HG02970 (cell line): Measurements from ENCODE around the gene C6orf15.

Experiments used
- ATAC-seq: cut with Tn5 transposase; IDR thresholded peaks from one replicate; pipeline ENCODE4 v1.9.1; 2021; ENCODE audit warnings: mild to moderate bottlenecking, moderate library complexity, moderate number of reproducible peaks; ENCODE audit not compliant: unreplicated experiment, low FRiP score

Gene C6orf15

DNA sequence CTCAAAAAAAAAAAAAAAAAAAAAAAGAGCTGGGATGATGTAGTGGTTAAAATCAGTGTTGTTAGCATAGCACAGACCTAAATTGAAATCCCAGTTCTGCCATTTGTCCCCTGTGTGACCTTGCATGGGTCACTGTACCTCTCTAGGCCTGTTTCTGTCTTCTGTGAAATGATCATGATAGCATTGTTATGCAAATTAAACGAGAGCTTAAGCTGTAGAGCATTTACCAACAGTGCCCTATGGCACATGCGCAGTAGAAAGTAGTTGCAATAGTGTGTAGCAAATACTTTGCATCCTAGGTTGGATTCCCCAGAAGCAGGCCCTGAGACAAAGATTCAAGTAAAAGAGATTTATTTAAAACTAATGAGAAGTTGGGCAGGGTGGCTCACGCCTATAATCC lies 19.2 kb upstream of the C6orf15 start:
- ATAC-seq, result no peak

DNA sequence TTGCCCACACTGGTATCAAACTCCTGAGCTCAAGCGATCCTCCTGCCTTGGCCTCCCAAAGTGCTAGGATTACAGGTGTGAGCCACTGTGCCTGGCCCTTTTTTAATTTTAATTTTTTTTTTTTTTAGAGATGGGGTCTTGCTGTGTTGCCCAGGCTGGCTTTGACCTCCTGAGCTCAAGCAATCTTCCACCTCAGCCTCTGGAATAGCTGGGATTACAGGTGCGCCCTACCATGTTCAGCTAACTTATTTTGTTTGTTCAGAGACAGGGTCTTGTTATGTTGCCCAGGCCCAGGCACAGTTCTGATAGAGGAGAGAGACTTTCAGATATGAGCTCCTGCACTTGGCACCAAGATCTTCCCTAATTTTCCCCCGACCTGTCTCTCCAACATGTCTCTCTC lies 18.4 kb upstream of the C6orf15 start:
- ATAC-seq, result no peak

DNA sequence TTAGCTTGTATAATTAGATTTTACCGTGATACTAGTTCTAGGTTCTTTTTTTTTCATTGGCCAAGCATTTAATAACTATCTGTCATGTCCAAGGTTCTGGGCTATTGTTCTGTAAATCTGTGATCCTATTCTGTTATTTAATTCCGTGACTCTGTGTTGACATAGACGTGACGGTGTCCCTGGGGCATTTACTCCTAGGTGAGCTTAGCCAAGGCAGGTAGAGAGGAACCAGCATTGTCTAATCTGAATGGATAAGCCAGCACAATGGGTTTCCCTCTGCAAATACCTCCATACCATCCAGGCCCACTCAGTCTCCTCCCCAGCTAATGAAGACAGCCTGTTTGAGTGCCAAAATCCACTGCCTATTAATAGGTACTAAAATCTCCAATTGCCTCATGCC lies 16.8 kb upstream of the C6orf15 start:
- ATAC-seq, result no peak

DNA sequence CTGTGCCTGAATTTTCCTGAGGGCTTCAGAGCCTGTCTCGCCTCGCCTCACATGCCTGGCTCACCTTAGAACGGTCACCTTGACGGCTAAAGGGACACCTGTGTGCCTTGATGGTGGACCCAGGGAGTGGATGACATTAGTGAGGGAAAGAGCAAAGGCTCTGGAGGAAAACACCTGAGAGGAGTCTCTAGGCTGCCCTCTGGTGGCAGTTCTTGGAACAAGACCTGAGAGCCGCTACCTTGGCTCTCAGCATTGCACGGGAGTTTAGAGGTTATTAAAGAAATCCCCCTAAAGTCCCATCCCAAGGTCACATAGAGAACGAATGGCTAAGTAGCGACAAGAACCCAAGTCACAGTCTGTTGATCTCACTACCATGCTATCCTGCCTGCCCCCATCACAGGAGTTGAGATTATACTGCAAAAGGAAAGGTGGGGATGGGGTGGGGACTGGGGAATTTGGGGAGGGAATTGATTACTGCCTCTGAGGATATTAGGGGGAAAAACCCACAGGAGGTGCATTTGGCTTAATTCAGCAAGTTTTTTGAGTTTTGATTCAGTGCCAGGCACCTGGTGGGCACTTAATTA lies 15.8 kb upstream of the C6orf15 start:
- ATAC-seq, result no peak

DNA sequence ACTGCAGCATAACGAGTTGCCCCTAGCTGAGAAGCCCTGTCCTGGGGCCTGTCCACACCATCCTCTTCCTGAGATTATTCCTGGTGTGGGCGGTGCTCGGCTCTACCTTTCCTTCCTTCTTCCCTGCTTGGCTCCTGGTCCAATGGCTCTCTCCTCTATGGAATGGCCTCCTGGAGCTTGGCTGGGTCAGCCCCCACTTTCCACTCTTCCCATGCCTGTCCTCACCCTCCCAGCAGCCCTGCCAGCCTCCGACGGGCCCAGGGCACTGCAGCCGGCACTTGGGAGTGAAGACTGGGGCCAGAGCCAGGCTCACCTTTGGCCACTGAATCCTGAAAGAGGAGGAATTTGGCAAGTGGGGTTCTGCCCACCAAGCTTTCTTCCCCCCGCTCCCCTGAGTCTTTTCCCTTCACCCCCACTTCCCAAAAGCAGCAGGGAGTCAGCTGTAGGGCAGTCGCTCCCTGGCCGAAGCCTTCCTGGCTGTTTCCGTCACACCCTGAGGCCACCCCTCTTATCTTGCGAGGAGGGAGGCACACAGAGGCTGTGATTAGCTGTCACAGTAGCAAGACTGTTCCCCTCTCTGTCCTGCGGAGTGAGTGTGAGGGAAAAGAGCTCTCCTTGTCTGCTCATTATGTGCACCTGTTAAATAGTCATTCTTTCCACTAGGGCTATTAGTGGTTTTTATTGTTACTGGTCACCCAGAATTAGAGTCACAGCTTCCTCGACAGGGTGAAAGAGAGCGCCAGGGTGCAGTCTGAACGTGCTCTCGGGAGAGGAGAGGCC lies 14.2 kb upstream of the C6orf15 start:
- ATAC-seq, result no peak

DNA sequence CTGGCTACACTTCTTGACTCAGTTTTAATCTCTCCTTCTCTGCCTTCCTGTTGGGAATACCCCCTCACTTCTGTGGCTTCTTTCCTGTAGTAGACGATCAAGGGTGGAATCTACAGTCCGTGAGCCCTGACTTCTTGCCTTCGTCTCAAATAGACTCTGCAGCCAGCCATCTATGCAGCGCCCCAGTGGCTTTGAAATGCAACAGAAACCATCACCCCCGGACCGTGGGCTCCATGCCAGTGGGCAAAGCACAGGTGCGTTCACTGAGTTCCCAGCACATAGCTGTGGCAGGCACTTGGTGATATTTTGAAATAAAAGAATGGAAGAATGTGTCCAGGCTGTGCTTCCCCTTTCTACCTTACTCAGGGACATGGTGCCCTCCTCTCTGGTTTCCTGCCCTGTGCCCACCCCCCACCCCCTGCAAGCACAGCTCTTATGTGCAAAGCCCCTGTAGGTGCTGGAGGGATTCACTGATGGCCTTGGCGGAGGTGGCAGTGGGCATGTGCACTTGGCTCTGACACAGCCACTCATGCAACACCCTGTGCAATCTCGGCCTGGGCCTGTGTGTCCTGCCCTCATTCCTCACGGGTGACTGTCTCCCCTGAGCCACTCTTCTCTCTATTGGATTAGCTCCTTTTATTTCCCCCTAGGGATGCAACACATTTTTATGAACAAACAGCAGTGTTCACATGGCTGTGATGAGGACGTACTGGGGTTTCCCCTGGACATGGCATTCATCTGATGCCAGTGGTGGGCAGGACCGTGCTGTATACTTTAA lies 13.4 kb upstream of the C6orf15 start:
- no peak for ATAC-seq

DNA sequence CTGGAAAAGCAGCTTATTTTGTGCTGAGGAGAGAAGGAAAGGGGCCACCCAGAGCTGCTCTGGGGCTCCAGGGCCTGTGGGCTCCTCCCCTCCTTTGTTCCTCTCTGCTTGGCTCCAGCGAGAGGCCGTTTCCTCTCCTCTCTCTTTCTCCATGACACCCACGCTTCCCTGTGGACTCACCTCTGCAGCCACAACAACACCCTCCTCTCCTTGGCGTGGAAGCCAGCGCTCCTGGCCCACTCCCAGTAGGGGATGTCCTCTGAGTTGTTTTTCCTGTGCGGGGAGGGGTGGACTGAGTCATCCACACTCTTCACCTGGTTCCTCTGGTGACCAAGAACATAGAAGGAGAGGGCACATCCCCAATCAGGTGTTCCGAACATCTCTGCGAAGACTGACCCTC lies 12.8 kb upstream of the C6orf15 start:
- ATAC-seq, result no peak

DNA sequence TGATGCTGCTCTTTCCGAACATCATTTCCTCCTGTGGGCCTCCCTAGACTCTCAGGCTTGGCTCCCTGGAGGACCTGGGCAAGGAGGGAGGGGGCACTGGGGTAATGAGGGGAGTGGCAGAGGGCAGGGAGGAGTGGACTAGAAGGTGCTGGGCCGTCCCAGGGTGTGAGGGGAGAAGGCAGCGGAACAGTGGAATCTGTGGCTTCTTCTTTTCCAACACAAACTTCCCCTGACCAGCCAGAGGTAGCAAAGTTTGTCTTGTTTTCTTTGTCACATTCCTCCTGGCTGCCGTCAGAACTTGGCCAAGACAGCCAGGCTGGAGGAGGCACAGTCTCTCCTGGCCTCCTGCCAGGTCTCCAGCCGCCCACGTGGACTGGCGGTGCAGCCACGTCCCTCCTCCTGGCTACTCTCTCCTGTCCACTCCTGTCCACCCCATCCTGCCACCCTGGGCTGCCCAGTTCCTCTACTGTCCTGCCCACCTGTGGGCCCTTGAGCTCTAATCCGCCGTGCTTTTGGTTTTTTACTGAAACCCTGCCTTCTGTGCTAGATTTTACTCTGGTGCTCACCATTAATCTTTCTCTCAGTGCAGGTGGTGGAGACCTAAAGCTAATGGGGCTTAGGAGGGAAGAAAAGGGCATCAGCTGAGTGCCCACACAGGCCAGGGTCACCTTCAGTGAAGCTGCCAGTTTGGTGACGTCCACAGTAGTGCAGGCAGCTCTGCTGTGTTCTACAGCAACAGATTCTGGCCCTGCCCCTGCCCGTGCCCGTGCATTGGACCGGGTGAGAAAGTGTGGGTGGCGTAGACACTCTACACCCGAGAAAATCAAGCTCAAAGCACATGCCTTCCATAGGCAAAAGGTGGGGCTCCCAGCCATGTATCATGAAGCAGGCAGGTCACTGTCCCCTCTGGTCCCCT lies 10.7 kb upstream of the C6orf15 start:
- no peak for ATAC-seq

DNA sequence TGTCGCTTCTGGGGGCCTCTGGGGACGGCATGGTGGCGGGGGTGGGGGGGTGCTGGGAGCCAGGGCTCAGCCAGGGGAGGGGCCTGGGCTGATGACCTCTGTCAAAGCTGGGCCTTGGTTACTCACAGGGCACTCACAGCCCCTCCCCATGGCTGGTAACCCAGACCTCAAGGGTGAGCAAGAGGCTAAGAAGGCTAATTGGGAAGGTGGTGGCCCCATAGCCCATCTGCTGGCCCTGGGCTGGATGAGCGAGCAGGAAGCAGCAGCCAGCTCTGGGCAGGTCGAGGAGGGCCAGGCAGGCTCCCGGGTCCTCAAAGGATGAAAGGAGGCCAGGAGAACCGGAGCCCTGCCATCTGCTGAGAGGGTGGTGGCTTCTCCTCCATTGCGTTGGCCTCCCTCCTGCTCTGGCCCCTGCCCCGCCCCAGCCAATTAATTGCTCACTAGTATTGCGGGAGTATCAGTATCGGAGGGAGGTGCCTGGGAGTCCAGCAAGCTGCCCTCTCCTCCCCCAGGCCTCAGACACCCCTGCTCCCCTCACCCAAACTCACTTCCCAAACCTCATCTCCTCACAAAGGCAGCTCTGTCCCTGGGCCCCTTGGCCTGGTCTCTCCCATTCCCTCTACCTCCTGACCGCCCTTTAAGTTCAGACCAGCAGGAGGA lies 8.9 kb upstream of the C6orf15 start:
- ATAC-seq, result no peak

DNA sequence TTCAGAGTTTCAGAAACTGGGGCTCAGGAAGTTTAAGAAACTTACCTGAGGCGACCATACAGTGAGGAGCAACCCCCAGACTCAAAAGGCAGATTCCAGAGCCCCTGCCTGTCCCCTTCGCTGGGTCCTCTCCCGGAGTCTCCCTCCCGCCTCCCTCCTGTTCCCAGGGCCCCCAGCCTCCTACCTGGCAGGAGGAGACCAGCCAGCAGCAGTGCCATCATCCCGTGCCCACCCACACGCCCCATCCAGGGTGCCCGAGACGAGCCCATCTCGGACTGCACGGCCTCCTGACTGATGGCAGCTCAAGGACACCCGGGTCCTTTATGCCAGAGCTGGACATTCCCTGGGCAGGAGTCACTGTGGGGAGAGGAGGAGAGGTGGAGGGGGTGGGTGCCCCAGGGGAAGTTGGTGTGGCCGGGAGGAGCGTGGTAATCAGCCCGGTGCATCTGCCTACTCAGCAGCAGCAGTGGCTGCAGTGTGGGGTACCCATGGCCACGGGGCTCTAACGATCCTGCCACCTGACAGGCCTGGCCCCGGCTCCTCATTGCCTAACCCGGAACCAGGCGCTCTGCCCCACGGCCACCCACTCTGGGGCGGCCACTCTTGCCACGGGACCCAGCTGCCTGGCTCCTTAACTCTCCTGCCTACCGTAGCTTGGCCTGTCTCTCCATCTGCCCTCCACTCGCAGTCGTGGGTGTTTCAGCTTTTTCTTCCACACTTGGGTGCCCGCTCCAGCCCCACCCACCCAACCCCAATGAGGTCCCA lies 8.0 kb upstream of the C6orf15 start, which contains the start of gene CDSN:
CDSN (minus strand) TSS at position 296 of the 765 bp plus-strand sequence; CDS start at position 269, 27 bp downstream.
- no peak for ATAC-seq

DNA sequence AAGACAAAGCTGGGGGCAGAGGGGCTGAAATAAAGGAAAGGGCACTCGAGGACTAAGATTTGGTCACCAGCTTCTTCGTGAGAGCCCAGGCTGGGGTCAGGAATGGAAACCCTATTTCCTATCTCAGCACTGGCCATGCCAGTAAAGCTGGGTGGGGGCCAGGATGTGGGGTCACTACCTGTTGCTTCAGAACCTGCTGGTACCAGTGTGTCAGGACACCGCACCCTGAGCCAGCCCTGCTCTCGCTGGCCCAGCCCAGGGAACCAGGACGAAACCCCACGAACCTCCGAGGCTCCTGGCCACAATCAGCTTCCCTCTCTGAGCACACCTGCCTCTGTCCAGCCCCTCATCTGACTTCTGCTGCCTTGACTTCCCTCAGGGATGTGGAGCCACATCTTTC lies 5.8 kb upstream of the C6orf15 start:
- no peak for ATAC-seq

DNA sequence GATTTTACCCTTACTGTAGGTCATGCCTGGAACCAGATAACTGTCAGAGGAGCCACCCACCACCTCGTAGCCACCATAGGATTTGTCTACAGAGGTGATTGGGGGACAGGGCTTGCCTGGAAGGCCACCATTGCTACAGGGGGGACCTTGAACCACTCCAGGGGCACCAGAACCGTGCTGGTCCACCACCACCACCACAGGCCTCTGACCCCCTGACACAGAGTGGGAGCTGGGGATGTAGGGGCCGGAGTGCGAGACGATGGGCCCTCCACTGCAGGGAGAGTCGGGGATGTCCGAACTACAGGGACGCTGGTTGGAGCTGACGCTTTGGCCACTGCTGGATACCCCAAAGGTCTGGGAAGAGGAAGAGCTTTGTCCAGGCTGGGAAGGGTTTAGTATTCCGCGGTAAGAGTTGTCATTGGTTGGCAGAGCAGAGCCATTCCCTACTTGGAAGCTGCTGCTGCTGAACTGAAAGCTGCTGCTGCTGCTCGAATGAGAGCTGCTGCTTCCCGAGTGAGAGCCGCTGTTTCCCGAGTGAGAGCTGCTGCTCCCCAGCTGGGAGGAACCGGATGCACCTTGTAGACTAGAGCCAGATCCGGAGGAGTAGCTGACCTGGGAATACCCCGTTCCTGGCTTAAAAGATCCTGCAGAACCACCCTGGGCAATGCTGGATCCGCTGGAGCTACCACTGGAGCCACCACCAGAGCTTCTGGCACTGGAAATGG lies 4.4 kb upstream of the C6orf15 start:
- no peak for ATAC-seq

DNA sequence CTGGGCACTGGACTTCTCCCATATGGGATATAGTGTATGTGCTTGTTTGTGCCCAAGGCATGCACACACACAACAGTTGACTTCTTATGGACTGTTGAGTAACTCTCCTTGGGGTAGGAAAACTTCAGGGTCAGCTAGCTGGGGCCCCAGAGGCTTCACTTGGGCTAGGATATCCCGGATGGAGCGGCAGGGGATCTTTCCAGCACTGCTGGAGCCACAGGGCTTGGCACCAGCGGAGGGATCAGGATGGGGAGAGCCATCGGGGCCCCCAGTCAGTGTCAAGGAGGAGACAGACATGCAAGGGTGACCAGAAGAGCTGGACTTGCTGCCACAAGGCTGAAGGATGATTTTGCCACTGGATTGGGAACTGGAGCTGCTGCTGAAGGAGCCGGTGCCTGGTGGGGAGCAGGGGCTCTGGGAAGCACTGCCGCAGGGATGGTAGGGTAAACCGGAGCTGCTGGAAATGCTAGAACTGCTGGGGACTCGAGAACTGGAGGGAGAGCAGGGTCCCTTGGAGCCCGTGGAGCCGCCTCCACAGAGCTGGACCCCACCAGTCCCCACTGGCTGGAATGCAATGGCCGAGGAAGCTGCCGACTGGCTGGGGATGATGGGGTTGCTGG lies 3.7 kb upstream of the C6orf15 start:
- no peak for ATAC-seq

DNA sequence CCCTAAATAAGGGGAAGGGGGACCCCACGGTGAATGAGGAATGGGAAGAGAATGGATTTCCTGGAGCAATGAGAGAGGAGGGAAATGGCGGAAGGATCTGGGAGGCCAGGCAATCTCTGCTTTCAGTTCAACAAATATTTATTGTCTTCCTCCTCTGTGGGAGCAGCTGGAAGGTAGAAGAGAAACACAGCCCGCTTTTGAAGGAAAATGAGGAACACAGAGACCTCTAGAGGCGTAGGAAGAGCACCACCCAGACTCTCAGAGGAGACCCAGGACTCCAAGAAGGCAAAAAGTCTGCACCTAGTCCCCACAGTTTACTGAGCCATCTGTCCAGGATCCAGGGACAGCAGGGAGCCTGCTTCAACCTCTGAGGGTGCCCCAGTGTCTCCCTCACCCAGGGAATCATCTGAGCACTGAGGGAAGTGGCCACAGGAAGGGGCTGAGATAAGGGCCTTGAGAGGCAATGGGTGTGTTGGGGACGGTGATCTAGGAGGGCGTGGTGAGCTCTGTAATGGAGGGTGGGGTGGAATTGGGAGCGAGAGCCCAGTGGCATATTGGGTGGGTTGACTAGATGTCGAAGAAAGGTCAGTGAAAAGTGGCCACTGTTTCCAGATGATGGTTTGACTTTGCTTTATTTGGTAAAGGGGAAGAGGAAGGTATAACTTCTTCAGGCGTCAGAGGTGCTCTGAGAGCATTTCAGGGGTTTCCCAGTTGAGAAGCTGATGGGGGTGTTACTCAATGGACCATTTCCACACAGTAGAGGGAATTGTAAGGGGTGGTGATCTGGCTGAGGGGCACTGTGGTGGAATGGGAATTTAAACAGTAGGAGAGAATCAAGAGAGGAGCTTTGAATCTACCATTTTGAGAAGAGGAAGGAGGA lies 2.8 kb upstream of the C6orf15 start:
- no peak for ATAC-seq

DNA sequence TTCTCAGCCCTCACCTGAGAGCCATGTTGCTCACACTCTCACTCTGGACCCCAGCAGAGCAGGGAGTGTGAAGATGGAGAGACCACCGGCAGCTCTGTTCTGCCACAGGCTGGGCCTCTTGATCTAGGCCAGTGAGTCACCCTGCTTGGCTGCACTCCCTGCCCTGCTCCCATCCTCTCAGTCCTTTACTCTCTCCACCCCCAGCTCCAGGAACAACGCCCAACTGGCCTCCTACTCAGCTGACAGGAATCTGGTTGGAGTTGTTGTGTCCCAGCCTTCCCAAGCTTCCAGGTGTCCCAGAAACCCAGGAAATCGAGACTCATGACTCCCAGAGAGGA lies 2.1 kb upstream of the C6orf15 start, which contains the start of gene PSORS1C1:
PSORS1C1 (plus strand) TSS at position 260 of the 338 bp plus-strand sequence. CDS start 14,833 bp downstream, outside the sequence.
- no peak for ATAC-seq

DNA sequence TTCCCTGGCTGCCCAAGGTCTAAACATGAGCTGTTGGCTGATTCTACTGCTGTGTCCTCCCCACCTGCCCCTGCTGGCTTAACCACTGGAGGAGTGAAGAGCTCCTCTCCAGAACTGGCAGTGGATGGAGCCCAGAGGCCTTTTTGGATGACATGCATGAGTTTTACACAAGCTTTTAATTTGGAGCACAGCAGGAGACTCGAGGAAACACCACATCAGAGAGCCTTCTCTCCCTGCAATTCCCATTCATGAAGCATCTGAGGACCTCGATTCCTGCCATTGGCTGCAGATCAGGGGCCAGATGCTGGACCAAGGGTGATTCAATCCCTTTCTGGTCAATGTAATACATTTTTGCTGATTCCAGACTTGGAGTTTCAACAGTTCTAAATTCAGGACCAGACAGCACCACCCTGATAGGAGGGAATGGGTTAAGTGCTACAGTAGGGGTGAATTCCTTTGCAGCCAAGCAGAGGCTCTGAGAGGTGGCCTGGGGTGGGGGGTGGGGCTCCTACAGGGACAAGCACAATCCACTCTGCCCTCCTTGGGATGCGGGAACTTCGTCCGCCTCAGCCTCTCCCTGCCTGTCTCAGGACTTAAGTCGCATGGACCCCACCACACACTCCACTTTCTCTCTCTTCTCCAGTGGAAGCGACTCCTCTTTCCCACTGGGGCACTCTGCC lies 1.6 kb upstream of the C6orf15 start:
- no peak for ATAC-seq

DNA sequence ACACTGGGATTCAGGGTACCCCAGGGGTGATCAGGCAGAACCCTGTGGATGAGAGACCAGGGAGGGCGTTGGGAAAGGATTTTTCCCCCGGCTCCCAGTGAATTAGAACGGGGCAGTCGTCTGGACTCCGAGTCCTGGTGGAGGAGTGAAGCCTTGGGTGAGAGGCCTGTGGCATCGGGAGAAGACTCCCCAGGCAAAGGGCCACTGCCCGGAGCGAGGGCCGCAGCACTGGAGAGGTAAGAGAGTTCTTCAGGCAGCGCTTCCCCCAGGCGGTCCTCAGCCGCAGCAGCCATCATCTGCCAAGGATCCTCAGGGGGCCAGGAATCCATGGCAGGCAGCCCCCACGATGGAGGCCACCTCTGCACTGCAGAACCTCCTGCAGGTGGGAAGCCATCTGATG lies 663 bp downstream of the C6orf15 start:
- no peak for ATAC-seq
